Stomach (tissue), 9 donors: ENCODE data around the gene NUP210. TPM values are rescaled to one million over a fixed set of nuclear protein-coding genes. Genes with fewer than 3 reads are reported as not detected.

Experiments
- DNase-seq, 2 donors: peaks; one replicate each; pipeline versions ENCODE4 v3.0.0 to v3.0.0-alpha.2; 2013 to 2019
- H3K27ac ChIP-seq, 5 donors: fragments of 200-600 bp in 4 of 5; sonication (generic) in 4 of 5; one replicate each; pipeline ENCODE4 v1.5.1; 2013 to 2019; ENCODE audit warnings: mild to moderate bottlenecking in 1 of 5, moderate library complexity in 1 of 5
- H3K27me3 ChIP-seq, 3 donors: fragments of 200-600 bp; sonication (generic); one replicate each; pipeline ENCODE4 v1.5.1; 2017 to 2019; ENCODE audit warnings: mixed run types in 1 of 3
- H3K36me3 ChIP-seq, 4 donors: fragments of 200-600 bp; sonication (generic); 1 replicate in 3 of 4; 2 replicates in 1 of 4; pipeline ENCODE4 v1.5.1; 2016 to 2019
- H3K4me1 ChIP-seq, 4 donors: fragments of 200-600 bp; sonication (generic); one replicate each; pipeline ENCODE4 v1.5.1; 2016 to 2019
- H3K4me3 ChIP-seq, 4 donors: fragments of 200-600 bp; sonication (generic) in 3 of 4; one replicate each; pipeline ENCODE4 v1.5.1; 2016 to 2019; ENCODE audit warnings: mild to moderate bottlenecking in 1 of 4
- H3K9me3 ChIP-seq, 4 donors: fragments of 200-600 bp; sonication (generic); one replicate each; pipeline ENCODE4 v1.5.1; 2016 to 2019
- EP300 ChIP-seq: sonication (generic); formaldehyde crosslinking; IDR thresholded peaks from one replicate; pipeline ENCODE4 v1.6.1; 2017; ENCODE audit warnings: antibody characterized with exemption
- POLR2A ChIP-seq, 4 donors: fragments of 450-650 bp; IDR thresholded peaks; one replicate each; pipeline ENCODE4 v1.6.1; 2016; ENCODE audit warnings: antibody characterized with exemption in 4 of 4, control low read depth in 2 of 4, mild to moderate bottlenecking in 1 of 4, moderate library complexity in 1 of 4
- POLR2AphosphoS5 ChIP-seq, 3 donors: sonication (generic); formaldehyde crosslinking; IDR thresholded peaks; one replicate each; pipeline ENCODE4 v1.6.1; 2016; ENCODE audit warnings: antibody characterized with exemption in 3 of 3
- WGBS, 5 donors: extraction: QIAGEN DNeasy Blood & Tissue Kit in 3 of 5; methylation state at CpG; one replicate each; pipeline versions ENCODE4 v1.1.5 to v1.1.7; 2013 to 2018; 5-methylcytosine and 5-hydroxymethylcytosine counted together
- intact Hi-C: fragments of 100-400 bp; cut with DNase I; formaldehyde crosslinking; loops from one replicate; pipeline ENCODE4 v1.15.1; 2023; ENCODE audit warnings: low total_unique reads
- polyA plus RNA-seq, 3 donors: library from polyadenylated mRNA; stranded (reverse); fragments of 200-250 nt; gene quantifications; one replicate each; pipeline ENCODE4 v1.2.3, GENCODE V29; 2013
- total RNA-seq, 5 donors: library from RNA; depleted of rRNA; stranded (reverse); fragments of >200 nt; gene quantifications; one replicate each; pipeline versions ENCODE4 v1.1.0 to v1.2.3, GENCODE V29; 2014 to 2016
- TF ChIP-seq, protein P1 (sequence below), 7 experiments: fragments of 450-650 bp in 4 of 7; fragments of 200-600 bp in 3 of 7; sonication (generic) in 3 of 7; IDR thresholded peaks; one replicate each; pipeline ENCODE4 v1.5.1; 2016 to 2019; ENCODE audit warnings: antibody characterized with exemption in 7 of 7, control low read depth in 2 of 7, mild to moderate bottlenecking in 1 of 7
- donor health status: healthy with polysubstance abuse.
- donor health status: Bipolar disorder and iron deficiency.
- donor health status: healthy.

Gene NUP210
- total and polyA plus RNA-seq, 8 donors = 0.92 to 21.1 (median 10.8) TPM

DNA sequence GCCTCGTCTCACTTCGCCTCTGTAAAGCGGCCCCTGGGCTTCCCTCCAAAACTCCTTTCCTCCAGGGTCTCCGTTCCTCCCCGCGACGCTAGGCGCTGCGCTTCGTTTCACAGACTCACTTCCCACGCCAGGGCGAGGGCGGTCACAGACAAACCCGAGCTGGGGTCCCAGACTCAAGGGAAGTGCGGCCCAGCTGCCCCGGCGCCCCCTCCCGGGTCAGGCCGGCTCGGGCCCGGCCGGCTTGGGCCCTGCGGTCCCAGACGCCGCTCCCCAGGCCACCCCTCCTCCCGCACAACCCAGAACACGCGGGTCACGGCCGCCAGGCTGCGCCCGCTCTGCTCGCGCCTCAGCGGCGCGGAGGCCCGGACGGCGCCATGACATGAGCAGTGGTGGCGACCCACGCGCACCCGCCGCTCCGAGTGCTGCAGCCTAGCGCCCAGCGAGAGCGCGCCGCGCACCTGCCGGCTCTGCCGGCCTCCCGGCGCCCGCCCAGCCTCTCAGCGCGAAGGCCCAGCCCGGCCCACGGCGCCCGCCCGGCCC is 547 bp downstream of the NUP210 start:
- Histone ChIP-seq H3K36me3 (no peaks in the 10 kb centered on the region), H3K4me1 (peaks cover 6 to 60% (median 18%) of the 10 kb centered on the region in 4 donors), H3K27ac (peak overlapping the region; percentile 30 to 85 (median 77)), H3K27me3 (peaks cover 0 to 12% (median 6%) of the 10 kb centered on the region in 3 donors), H3K4me3 (peak overlapping the region; percentile 53 to 84 (median 68)), H3K9me3 (no peaks in the 10 kb centered on the region)
- TF ChIP-seq POLR2A (IDR thresholded peaks at IDR 0.05) (no peak), POLR2AphosphoS5 (IDR thresholded peaks at IDR 0.05) (no peak), EP300 (no peak)
- TF ChIP-seq, protein P1, sequence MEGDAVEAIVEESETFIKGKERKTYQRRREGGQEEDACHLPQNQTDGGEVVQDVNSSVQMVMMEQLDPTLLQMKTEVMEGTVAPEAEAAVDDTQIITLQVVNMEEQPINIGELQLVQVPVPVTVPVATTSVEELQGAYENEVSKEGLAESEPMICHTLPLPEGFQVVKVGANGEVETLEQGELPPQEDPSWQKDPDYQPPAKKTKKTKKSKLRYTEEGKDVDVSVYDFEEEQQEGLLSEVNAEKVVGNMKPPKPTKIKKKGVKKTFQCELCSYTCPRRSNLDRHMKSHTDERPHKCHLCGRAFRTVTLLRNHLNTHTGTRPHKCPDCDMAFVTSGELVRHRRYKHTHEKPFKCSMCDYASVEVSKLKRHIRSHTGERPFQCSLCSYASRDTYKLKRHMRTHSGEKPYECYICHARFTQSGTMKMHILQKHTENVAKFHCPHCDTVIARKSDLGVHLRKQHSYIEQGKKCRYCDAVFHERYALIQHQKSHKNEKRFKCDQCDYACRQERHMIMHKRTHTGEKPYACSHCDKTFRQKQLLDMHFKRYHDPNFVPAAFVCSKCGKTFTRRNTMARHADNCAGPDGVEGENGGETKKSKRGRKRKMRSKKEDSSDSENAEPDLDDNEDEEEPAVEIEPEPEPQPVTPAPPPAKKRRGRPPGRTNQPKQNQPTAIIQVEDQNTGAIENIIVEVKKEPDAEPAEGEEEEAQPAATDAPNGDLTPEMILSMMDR (IDR thresholded peaks at IDR 0.05) = no peak
- 0 to 1% (median 0%) methylated on average over 25 to 64 of the region's 64 CpGs for WGBS, 5 donors
- intact Hi-C loops = no loop called here
- peak; percentile 48 to 77 for DNase-seq

DNA sequence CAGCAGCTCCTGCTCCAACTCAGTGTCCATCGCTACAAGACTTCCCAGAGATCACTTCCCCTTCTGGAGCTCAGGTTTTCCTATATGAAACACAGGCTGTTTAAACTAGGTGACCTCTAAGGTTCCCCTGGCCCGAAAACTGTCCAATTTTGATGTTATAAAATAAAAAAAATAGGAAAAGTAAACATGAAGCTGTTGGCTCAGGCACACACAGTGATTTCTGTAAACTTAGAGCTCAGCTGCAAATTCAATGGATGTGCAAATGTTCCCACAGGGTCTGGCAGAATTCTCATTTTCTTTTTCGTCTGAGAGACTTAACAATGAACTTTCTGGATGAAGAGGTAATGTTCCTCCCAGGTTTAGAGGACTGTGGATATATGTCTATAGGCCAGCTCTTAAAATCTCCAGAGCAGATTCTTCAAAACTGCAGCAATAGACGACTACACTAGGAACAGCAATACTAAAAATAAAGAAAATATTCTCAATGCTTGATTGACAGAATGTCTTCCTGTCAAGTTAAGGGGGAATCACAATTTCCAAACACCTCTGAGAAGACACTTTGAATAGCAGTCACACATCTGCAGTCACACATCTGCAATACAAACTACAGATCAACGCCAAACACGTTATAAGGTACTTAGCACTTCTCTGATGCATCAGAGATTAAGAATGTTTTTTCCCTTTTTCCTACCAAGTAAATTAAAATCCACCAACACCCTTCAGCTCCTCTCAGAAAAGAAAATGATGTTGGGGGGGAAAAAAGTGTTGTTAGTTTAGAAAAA is 2.8 kb downstream of the NUP210 start:
- H3K27me3 ChIP-seq = peaks cover 0 to 12% (median 6%) of the 10 kb centered on the region in 3 donors
- no peaks in the 10 kb centered on the region for H3K36me3 ChIP-seq
- H3K27ac ChIP-seq = peak overlapping the region in 1 of 5 donors; percentile 53
- H3K9me3 ChIP-seq = no peaks in the 10 kb centered on the region
- no peak overlapping the region for H3K4me3 ChIP-seq
- no peak for DNase-seq
- 60 to 75% (median 68%) methylated on average over 6 of the region's 6 CpGs for WGBS, 5 donors
- no peak for TF ChIP-seq POLR2A (IDR thresholded peaks at IDR 0.05)
- no peak for TF ChIP-seq EP300
- H3K4me1 ChIP-seq = peaks cover 6 to 74% (median 20%) of the 10 kb centered on the region in 4 donors
- intact Hi-C loops = no loop called here

DNA sequence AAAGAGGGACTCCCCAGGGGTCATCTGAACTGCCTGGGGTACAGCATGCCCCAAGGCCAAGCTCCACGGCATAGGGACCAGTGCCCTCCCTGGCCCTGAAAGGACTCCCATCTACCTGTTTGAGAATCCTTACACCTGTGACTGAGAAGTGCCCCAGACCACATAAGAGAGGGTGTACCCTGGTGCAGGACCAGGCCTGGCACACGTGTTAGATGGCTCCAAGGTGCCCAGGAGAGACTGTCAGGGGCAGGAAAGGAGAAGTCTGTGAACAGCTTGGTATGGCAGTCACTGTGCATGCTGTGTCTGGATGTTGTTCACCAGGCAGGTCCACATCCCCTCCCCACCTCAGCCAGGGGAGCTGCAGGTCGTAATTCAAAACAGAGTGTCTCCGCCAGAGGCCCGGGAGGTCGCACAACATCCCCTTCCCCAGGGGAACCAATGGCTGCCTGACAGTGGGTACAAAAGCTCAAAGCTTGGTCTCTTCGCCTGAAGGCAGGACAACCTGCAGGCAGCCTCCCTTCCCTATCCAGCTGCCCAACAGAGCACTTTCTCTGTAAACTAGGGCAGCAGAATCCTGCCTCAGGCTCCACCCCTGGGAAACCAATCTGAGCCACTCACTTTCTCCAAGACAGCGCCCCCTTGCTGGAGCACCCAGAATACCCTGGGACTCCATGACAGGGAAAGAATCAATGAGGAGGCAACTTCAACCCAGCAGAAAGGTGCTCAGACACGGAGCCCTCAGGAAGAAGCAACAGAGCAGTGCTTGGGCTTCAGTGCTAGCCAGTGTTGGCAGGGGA is 3.9 kb downstream of the NUP210 start:
- peak overlapping the region in 1 of 5 donors; percentile 78 for H3K27ac ChIP-seq
- 74 to 86% (median 79%) methylated on average over 4 to 9 of the region's 9 CpGs for WGBS, 5 donors
- H3K4me3 ChIP-seq = no peak overlapping the region
- peaks cover 6 to 72% (median 20%) of the 10 kb centered on the region in 4 donors for H3K4me1 ChIP-seq
- intact Hi-C loops = no loop called here
- TF ChIP-seq POLR2AphosphoS5 (IDR thresholded peaks at IDR 0.05) (no peak), EP300 (no peak), POLR2A (IDR thresholded peaks at IDR 0.05) (no peak)
- TF ChIP-seq, protein P1 (IDR thresholded peaks at IDR 0.05) = no peak
- no peaks in the 10 kb centered on the region for H3K36me3 ChIP-seq
- DNase-seq = no peak
- H3K27me3 ChIP-seq = peaks cover 0 to 12% (median 6%) of the 10 kb centered on the region in 3 donors
- no peaks in the 10 kb centered on the region for H3K9me3 ChIP-seq

DNA sequence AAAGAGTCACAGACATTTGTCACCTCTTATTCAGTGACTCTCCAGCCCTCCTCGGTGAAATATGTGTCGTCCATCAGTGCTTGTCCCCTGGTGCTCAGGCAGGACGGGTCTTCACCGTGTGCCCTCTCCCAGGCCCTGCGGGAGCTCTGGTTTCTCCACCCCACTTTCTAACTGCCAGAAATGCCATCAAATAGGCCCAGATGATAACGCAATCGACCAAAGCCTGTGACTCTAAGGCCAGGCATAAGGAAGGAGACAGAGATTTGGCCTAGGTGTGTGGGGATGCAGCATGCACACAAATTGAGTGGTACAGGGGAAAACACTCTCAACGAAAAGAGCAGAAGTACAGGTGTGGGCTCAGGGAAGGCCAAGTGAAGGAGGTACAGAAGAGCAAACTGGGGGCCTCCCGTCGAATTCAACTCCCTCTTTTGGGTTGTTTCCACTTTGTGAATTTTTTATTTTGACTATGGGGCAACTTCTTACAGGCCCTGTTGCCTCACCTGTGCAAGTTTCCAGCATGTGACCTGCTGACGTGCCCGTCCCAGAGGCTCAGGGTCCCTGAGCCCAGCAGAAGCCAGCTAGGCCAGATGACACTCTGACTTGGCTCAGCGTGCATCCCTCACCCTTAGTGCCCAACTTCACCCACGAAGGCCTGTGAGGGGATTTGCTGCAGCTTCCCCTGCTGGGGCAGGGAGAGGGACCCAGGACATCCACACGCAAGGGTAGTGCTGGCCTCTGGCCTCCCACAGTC is 4.7 kb downstream of the NUP210 start:
- WGBS, 5 donors = 72 to 93% (median 88%) methylated on average over 15 of the region's 15 CpGs
- intact Hi-C loops = no loop called here
- TF ChIP-seq POLR2AphosphoS5 (IDR thresholded peaks at IDR 0.05) = no peak
- TF ChIP-seq EP300 = no peak
- TF ChIP-seq POLR2A (IDR thresholded peaks at IDR 0.05) = no peak
- TF ChIP-seq, protein P1 (IDR thresholded peaks at IDR 0.05) = no peak
- peaks cover 0 to 8% (median 6%) of the 10 kb centered on the region in 3 donors for H3K27me3 ChIP-seq
- H3K27ac ChIP-seq = peak overlapping the region in 2 of 5 donors; percentile 78 to 80
- H3K9me3 ChIP-seq = no peaks in the 10 kb centered on the region
- peaks cover 6 to 64% (median 17%) of the 10 kb centered on the region in 4 donors for H3K4me1 ChIP-seq
- no peak overlapping the region for H3K4me3 ChIP-seq
- H3K36me3 ChIP-seq = no peaks in the 10 kb centered on the region
- DNase-seq = no peak
